ENCODE data around the gene GATAD2A. TPM values are rescaled to one million over a fixed set of nuclear protein-coding genes. Genes with fewer than 3 reads are reported as not detected.

The GATAD2A gene
- total and polyA plus RNA-seq, 2 of the 13 experiments (the other 11 are each of a cell fraction or from before 2014, with no cell fraction given): 16.8 to 28.6 TPM

- Histone ChIP-seq H3K4me2 (ENCODE audit: low read depth, low read length) (peak within 1 kb of the TSS; percentile 92), H3K4me3 (replicated peaks in 1 of 3; ENCODE audit: insufficient read depth in 1 of 3, low read depth in 2 of 3, low read length in 3 of 3) (peak within 1 kb of the TSS; percentile 78 to 100 (median 93)), H4K20me1 (ENCODE audit: insufficient read depth, low read length) (0 out of 2 replicates have a peak, but pooled peaks cover 11% of the 10 kb centered on the region), H2AFZ (ENCODE audit: low read length) (no peak within 1 kb of the TSS), H3K4me1 (ENCODE audit: insufficient read depth, low read length) (peaks cover 17% of the 10 kb centered on the region), H3K9me3 (ENCODE audit: low read length) (no peaks in the 10 kb centered on the region), H3K27ac (ENCODE audit: extremely low read length, insufficient read depth, low read length) (peak within 1 kb of the TSS; percentile 69), H3K9ac (ENCODE audit: insufficient read depth, low read depth, low read length) (peak within 1 kb of the TSS; percentile 81), H3K27me3 (ENCODE audit: control insufficient read depth in 1 of 2, insufficient read depth in 2 of 2, low read length in 2 of 2) (no peaks in the 10 kb centered on the region; a peak in 1 of 5 replicates), H3K79me2 (ENCODE audit: insufficient read depth, low read length) (peaks cover 24% of the 10 kb centered on the region), H3K36me3 (replicated peaks in 1 of 2; ENCODE audit: control insufficient read depth in 1 of 2, insufficient read depth in 2 of 2, low read length in 2 of 2) (peaks cover 4 to 14% of the 10 kb centered on the region in 2 experiments; a peak in 4 of 5 replicates)
- ChIA-PET POLR2A (interaction anchor here (0.6 to 1.6 kb wide), 11 partner anchors 9 to 536 kb away, joined by 3 to 6 read pairs (median 4); partner anchors contain the start of gene GATAD2A), CTCF (ENCODE audit: low intra/inter-chr PET ratio, low total read pairs) (no interaction called here)
- in situ Hi-C loops (cut with HindIII; ENCODE audit: extremely low pct_ligation_motif_present, low pct_unique_long_range_greater_than_20kb) (no loop called here), intact Hi-C loops (cut with micrococcal nuclease; ENCODE audit: unreplicated experiment) (no loop called here)
- 19% methylated on average over 10 of the region's 61 CpGs for WGBS (ENCODE audit: low lambda C conversion rate)
- FAIRE-seq: peak; percentile 72
- TSS peak; percentile 88 for BruUV-seq (replicated peaks)
- DNase-seq (ENCODE audit: low spot score): peak; percentile 90
- ATAC-seq: peak; percentile 93
- TF ChIP-seq REL (CRISPR knock-in tag; conservative IDR thresholded peaks at IDR 0.05) (peak; percentile 69; the same call in 1 of the 2 replicates), HNF1A (IDR thresholded peaks at IDR 0.05; ENCODE audit: low read depth) (0 out of 2 replicates have a peak, but pooled peaks have one; percentile 18), HNF1A (CRISPR knock-in tag; IDR thresholded peaks at IDR 0.05; ENCODE audit: borderline replicate concordance) (peak; percentile 58; the same call in 1 of the 2 replicates), ZNF44 (CRISPR knock-in tag; IDR thresholded peaks at IDR 0.05) (0 out of 2 replicates have a peak, but pooled peaks have one; percentile 71), FOXA3 (CRISPR knock-in tag; IDR thresholded peaks at IDR 0.05) (peak; percentile 56; the same call in 1 of the 2 replicates), HNF1B (CRISPR knock-in tag; IDR thresholded peaks at IDR 0.05) (peak; percentile 51; the same call in 1 of the 2 replicates), ZBTB44 (CRISPR knock-in tag; IDR thresholded peaks at IDR 0.05) (no peak), PRDM15 (CRISPR knock-in tag; IDR thresholded peaks at IDR 0.05) (peak; percentile 79; the same call in 1 of the 2 replicates), ZNF775 (CRISPR knock-in tag; IDR thresholded peaks at IDR 0.05; ENCODE audit: borderline replicate concordance) (0 out of 2 replicates have a peak, but pooled peaks have one; percentile 73), KLF13 (CRISPR knock-in tag; IDR thresholded peaks at IDR 0.05) (no peak)
Measured at GRCh38 chr19:19515642-19516519, 110.4 kb downstream of the GATAD2A start, which contains the start of gene NDUFA13. NDUFA13 (plus strand) TSS chr19:19516225; CDS start chr19:19516239, 14 bp downstream.
